M059J (cell line): ENCODE results near the gene ERVH48-1. TPM values are rescaled to one million over a fixed set of nuclear protein-coding genes. Genes with fewer than 3 reads are reported as not detected.
"Not testable (repeated sequence)": the region's sequence is repeated elsewhere in the genome, so short reads cannot be mapped to it uniquely, and the experiment has no call there.

Experiments
- DNase-seq: peaks from one replicate; pipeline ENCODE4 v3.0.0-alpha.2; 2012; ENCODE audit warnings: low read depth
- total RNA-seq: library from RNA; depleted of rRNA; stranded (reverse); fragments of >200 nt; shearing (Covaris generic); gene quantifications from 2 replicates; pipeline ENCODE4 v1.2.3, GENCODE V29; 2014

Gene ERVH48-1
- total RNA-seq, 1 experiment from 2014 or later, result 0.05 TPM

GRCh38 chr21:42939582-42940413 is 14.4 kb upstream of the ERVH48-1 start:
- peak; percentile 92 for DNase-seq

- DNase-seq, result not testable (repeated sequence)
Observed at GRCh38 chr21:42938606-42938995, 13.2 kb upstream of the ERVH48-1 start.

- no peak for DNase-seq
Observed at GRCh38 chr21:42937960-42938605, 12.7 kb upstream of the ERVH48-1 start.

GRCh38 chr21:42937034-42937940 is 11.9 kb upstream of the ERVH48-1 start:
- DNase-seq, result not testable (repeated sequence)

- not testable (repeated sequence) for DNase-seq
Observed at GRCh38 chr21:42936360-42936759, 10.9 kb upstream of the ERVH48-1 start.

- not testable (repeated sequence) for DNase-seq
Observed at GRCh38 chr21:42933973-42934372, 8.5 kb upstream of the ERVH48-1 start.

GRCh38 chr21:42933137-42933970 is 7.9 kb upstream of the ERVH48-1 start:
- not testable (repeated sequence) for DNase-seq

- DNase-seq, result not testable (repeated sequence)
Observed at GRCh38 chr21:42932378-42933136, 7.1 kb upstream of the ERVH48-1 start.

- DNase-seq, result no peak
Observed at GRCh38 chr21:42931560-42932235, 6.3 kb upstream of the ERVH48-1 start.

GRCh38 chr21:42929969-42930368 is 4.5 kb upstream of the ERVH48-1 start:
- DNase-seq, result no peak

- DNase-seq, result not testable (repeated sequence)
Observed at GRCh38 chr21:42927474-42928200, 2.2 kb upstream of the ERVH48-1 start.

GRCh38 chr21:42924433-42924751 is 1.0 kb downstream of the ERVH48-1 start:
- DNase-seq, result no peak

GRCh38 chr21:42923553-42924432 is 1.6 kb downstream of the ERVH48-1 start:
- DNase-seq, result peak; percentile 92

GRCh38 chr21:42922918-42923317 is 2.5 kb downstream of the ERVH48-1 start:
- DNase-seq, result no peak

GRCh38 chr21:42921927-42922326 is 3.5 kb downstream of the ERVH48-1 start:
- no peak for DNase-seq

GRCh38 chr21:42918291-42918690 is 7.1 kb downstream of the ERVH48-1 start:
- DNase-seq, result no peak

GRCh38 chr21:42913476-42913875 is 12.0 kb downstream of the ERVH48-1 start:
- DNase-seq, result no peak

GRCh38 chr21:42911920-42912319 is 13.5 kb downstream of the ERVH48-1 start:
- not testable (repeated sequence) for DNase-seq
